Renal cortex interstitium (tissue), 11 donors: ENCODE measurements around the gene HOXC9. TPM values are rescaled to one million over a fixed set of nuclear protein-coding genes. Genes with fewer than 3 reads are reported as not detected.

ENCODE experiments used
- DNase-seq, 11 donors: peaks; one replicate each; pipeline ENCODE4 v3.0.0-alpha.2; 2013; ENCODE audit warnings: low read depth in 9 of 11, low spot score in 4 of 11; ENCODE audit errors: extremely low read depth in 1 of 11
- polyA plus RNA-seq, 3 donors: library from polyadenylated mRNA; unstranded; fragments of 120-200 nt; gene quantifications; one replicate each; pipeline ENCODE4 v1.2.1, GENCODE V29; 2013; ENCODE audit not compliant: insufficient read length in 3 of 3

Gene HOXC9
- polyA plus RNA-seq, 3 donors: 25.5 to 34.1 (median 26.5) TPM

DNA sequence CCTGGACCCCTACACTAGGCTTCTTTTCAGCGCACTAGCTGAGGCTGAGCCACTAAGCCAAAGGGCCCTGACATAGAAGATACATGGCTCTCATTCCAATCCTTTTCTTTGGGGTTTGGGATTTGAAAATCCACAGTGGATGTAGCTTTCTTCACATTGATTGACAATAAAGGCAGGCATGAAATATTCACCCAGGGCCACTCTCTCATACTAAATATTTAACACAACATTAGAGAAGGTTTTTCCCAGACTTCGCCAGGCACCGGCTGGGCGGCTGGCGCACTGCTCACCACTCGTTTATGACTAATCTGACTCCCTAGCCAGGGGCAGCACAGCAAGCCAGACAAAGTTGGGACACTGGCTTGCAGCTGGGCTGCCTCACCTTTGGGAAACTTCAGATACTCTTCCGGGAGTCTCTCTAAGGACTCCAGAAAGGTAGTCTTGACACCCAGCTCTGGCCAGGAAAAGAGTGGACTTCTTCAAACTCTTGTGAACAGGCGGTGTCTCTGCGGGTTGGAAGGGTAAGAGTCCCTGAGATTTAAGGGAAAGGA, 27.7 kb upstream of the HOXC9 start:
- DNase-seq: no peak

DNA sequence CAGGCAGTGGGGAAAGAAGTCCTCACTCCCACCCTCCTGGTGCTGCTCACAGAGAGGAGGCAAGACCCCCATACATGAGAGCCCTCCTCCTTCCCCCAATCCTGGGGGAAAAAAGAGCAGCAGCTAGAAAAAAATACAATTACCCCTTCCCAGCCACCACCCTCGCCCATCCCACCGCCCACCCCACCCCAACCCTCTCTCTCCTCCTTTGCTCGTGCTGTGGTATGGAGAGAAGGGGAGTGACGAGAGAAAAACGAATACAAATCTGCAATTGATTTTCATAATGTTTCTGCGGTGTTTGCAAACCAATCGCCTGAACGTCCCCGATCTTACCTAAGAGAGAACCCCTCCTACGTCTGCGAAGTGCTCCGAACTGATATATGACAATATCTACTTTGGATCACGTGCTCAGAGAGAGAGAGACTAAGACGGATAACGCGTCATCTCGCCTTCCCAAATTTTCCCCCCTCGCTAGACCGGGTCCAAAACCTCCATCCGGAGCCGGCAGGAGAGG, 27.2 kb upstream of the HOXC9 start, which contains the start of gene HOXC11:
Gene HOXC11 (plus strand): TSS at position 405 of the 514 bp plus-strand sequence. CDS start 116 bp downstream, outside the sequence.
- DNase-seq: no peak

DNA sequence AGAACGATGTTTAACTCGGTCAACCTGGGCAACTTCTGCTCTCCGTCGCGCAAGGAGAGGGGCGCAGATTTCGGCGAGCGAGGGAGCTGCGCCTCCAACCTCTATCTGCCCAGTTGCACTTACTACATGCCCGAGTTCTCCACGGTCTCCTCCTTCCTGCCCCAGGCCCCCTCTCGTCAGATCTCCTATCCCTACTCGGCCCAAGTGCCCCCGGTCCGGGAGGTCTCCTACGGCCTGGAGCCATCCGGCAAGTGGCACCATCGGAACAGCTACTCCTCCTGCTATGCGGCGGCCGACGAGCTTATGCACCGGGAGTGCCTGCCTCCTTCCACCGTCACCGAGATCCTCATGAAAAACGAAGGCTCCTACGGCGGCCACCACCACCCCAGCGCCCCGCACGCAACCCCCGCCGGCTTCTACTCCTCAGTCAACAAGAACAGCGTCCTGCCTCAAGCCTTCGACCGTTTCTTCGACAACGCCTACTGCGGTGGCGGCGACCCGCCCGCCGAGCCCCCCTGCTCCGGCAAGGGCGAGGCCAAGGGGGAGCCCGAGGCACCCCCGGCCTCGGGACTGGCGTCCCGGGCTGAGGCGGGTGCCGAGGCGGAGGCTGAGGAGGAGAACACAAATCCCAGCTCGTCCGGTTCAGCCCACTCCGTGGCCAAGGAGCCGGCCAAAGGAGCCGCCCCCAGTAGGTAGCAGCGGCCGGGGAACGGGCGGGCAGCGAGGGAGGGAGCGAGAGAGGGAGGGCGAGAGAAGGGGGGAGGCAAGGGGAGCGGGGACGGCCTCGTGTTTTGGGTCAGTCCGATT, 26.5 kb upstream of the HOXC9 start:
- no peak for DNase-seq

- no peak for DNase-seq
Measured at GRCh38 chr12:53974084-53975063, 25.6 kb upstream of the HOXC9 start, which contains the start of gene HOTAIR. Gene HOTAIR (minus strand): TSS chr12:53974954.

- no peak for DNase-seq
Measured at GRCh38 chr12:53975064-53975471, 24.9 kb upstream of the HOXC9 start.

GRCh38 chr12:53975479-53976152, 24.3 kb upstream of the HOXC9 start:
- DNase-seq: no peak

DNA sequence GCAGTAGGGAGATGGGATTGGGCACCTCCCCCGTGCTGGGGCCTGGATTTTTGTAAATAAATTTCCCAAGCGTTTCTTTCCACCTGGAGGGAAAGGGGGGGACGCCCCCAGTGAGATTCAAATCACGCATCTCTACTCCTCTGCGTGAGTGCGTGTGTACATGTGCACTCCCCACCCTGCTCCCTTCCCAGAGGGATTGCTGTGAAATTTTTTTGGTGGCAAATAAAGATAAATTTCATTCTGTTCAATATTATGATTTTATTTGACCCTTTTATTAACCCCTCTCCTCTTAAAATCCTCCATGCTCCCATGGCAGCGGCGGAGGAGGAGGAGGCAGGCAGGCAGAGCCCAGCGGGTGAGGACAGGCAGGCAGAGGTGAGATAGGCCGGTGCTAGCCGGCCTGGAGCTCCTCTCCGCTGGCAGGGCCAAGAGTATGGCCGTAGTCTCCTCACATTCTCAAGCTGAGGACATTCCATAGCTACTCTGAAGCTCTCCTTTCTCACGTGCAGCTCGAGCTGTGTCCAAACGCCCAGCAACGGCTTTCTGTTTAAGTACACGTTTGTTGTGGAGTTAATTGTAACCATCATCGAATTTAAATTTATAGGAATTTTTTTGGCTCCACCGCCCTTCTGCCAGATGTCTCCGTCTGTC, 23.7 kb upstream of the HOXC9 start:
- DNase-seq: no peak

DNA sequence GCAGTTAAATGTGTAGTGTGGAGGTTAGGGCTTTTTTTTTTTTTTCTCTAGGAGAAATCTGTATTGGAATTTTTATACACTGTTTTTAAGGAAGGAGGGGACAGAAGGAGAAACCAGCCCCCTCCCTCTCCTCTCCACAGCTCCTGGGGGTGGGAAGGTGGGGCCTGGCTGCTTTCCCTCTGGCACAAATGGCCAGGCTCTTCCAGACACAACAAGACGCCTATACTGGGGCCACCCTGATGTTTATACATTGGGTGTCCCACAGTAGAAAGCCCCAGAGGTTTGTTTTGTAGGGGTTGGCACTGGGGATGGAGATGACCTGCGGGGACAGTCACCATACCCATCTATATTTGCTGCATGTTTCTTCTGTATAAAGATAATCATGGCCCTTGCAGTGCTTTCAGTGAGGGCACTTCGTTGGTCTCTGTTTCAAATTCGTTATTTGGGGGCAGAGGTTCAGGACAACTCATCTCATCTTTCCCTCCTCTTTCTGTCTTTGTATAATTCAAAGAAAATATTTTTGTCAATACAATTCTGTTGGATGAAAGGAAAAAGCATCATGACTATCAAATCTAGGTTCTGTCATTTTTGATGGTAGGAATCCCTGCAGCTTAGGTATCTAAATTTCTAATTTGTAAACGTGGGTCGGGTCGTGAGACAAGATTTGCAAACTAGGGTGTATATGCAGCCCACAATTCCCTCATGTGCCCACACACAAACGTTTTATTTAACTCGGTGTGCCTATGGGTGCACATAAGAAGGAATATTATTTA, 23.0 kb upstream of the HOXC9 start:
- DNase-seq: no peak

DNA sequence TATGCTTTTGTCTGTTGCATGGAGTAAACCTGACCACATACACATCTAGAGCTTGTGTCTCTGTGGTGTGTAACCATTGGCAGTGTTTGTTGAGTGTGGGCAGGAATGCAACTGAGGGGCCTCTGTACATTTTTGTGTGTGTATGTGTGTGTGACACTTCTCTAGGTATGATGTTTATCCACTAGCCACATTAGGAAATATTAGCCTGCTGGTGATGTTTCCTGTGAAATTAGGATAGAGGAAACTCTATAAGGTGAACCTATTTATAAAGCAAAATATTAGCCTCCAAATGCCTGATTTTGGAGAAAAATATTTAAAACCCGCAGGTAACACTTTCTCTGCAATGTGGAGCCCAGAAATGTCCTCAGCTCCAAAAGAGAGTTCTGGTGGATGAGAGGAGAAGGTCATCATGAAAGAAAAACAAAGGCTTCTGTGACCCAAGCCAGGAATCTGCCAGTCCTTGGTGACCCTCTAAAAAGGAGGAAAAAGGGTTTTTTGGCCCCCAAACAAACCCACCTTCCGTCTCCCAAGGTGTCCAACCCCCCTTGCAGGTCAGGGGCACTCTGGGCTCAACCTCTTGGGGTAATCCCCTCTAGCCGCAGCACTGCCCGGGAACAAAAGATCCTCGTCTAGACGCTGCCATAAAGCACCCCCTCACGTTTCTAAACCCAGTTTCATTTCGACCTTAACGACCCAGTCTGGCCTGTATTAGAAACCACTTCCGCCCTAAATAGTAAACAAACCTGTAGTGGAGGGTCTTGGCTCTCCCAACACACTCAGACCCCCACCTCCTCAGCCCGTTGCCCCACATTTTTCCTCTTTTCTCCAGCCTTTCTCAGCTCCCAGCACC, 22.1 kb upstream of the HOXC9 start:
- DNase-seq: no peak

- no peak for DNase-seq
Measured at GRCh38 chr12:53978477-53979356, 21.2 kb upstream of the HOXC9 start.

- DNase-seq: no peak
Measured at GRCh38 chr12:53980104-53980801, 19.7 kb upstream of the HOXC9 start.

DNA sequence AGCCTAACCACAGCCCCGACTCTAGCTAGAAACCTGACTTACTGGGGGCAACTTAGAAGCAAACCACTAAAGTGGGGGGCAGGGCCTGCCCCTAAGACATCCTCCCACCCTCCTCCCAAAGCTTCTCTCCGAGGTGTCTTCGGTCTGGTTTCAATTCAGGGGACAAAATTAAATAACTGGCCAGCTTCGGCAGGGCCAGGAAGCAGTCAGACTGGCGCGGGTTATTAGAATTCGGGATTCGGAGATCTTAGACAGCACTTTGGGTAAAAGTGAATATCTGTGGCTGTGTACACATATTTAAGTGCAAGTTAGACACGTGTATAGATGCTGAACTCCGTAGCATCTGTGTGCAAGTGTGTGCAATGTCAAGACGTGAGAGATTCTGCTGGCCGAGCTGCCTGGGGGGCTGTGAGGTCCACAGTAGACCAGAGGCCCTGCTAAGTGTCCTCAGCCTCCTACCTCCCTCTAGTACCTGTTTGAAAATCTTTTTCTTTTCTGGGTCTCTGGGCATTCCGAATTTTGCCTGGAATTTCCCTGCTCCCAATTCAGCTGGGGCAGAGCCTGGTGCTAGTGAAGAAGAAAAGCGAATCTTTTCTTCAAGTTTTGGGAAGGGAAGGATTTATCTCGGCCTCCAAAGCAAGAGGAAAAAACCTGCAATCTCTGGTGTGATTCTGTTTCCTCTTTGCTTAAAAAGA, 19.0 kb upstream of the HOXC9 start:
- DNase-seq: no peak

DNA sequence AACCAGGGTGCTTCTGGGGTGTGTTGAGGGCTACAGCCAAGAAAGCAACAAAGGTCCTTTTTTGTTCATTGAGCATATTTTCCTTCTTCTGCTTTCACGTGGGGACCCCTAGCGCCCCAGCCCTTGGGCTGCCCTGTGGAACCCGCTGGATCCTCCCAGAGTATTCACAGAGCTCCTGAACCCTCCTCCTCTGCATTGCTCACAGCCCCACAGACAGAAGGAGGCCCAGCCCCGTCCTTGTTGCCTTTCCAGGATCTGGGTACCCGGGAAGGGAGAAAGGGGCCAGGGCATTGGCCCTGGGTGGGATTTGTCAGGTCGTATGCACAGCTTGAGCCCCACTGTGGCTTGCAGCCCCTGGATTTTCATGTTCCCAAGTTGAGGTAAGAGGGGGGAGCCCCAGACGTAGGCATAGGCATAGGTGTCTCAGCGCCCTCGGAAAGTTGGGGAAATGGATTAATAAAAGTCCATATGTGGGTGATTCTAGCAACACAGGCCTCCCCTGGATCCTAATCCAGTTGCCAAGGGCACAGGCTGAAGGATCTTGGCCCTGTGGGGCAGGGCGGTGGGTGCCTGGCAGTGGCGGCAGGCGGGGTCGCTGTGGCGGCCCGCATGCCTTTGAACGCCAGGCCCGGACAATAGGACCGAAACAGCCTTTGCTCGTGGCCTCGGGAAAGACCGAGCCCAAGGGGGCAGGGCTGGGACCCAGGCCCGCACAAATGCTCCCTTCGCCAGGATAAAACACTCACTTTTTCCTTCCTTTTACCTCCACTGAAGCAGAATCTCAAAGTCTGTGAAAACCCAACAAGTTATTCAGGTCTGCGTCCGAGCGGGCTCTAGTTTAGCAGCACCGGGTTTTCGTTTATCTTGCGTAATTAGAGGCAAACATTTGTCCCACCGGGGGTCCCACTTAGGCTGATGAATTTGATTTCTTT, 18.1 kb upstream of the HOXC9 start:
- DNase-seq: no peak
